Retina (tissue), 1 donor: ENCODE measurements around the gene FNIP2.
"Not testable (repeated sequence)": the region's sequence is repeated elsewhere in the genome, so short reads cannot be mapped to it uniquely, and the experiment has no call there.

Source experiments
- DNase-seq: peaks from one replicate; pipeline ENCODE4 v3.0.0-alpha.2; 2016

The FNIP2 gene

DNA sequence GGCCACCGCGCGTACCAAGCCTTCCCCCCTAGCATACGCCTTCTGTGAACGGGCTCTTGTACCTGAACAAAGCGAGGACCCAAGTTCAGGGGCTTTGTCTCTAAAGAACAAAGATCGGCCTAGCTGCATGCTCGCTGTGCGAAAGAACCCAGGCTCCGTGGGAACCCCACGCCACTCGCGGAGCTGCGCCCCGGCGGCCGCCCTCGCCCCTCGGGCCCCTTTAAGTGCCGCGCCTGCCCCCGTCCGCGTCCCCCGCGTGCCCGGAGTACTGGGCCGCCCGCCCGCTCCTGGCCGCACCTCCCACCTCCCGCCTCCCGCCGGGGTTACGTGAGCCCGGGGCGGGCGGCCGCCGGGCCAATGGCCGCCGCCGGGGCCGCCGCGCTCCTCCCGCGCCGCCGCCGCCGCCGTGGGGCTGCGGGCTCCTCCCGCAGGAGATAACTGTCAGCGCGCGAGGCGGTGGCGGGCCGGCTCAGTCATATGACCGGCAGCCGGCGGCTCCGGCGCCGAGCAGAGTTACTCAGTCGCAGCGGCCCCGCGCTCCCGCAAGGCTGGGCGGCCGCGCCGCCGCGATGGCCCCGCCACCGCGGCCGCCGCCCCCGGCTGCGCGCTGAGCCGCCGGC, at the start of gene FNIP2:
Gene FNIP2, plus strand, starts transcription at position 472 of the 620 bp plus-strand sequence. CDS start 187 bp downstream, outside the sequence.
- peak; percentile 92 for DNase-seq

- DNase-seq = no peak
Observed at GRCh38 chr4:158721680-158722079, 47.1 kb upstream of the FNIP2 start.

DNA sequence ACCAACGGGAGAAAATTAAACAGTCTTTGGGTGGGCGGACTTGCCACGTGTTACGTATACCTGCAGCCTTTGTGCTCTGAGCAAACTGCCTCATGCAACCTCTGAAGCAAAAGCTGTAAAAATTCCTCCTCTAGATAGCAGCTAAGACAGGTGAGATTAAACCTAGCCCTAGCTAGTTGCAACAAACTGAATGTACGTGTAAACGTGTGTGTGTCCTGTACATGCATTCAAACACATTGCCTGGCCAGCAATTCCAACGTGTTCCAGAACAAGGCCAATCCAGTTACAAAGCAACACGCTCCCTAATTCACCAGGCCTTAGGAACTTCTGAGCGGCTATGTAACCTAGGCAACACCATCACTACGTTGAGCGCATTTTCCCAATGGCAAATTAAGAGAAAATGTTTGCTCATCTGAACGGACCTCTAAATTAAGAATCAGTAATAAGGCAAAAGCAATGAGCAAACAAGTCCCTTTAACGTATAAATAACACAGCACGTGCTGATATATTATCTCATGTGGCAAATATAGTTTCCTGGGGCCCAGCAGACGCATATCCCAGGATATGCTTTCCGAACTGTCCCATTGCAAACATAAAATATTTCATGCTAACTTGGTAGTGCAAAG, 46.4 kb upstream of the FNIP2 start:
- DNase-seq = peak; percentile 37

GRCh38 chr4:158722917-158723793, 45.7 kb upstream of the FNIP2 start, which contains the start of gene PPID:
PPID (minus strand) TSS chr4:158723396; CDS start chr4:158723288, 108 bp downstream.
- DNase-seq = peak; percentile 95

GRCh38 chr4:158724637-158725036, 44.2 kb upstream of the FNIP2 start:
- DNase-seq = no peak

DNA sequence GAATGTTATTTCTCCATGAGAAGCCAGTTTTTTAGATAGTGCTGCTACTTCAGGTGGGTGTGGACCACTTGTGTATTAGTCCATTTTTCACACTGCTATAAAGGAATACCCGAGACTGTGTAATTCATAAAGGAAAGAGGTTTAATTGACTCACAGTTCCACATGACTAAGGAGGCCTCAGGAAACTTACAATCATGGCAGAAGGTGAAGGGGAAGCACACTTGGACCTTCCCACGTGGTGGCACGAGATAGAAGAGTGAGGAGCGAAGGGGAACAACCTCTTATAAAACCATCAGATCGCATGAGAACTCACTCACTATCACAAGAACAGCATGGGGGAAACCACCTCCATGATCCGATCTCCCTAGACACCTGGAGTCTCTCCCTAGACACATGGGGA, 42.2 kb upstream of the FNIP2 start:
- no peak for DNase-seq

GRCh38 chr4:158728236-158728635, 40.6 kb upstream of the FNIP2 start:
- no peak for DNase-seq

- DNase-seq = peak; percentile 47
Observed at GRCh38 chr4:158729716-158730559, 38.9 kb upstream of the FNIP2 start.

GRCh38 chr4:158738866-158739265, 30.0 kb upstream of the FNIP2 start:
- DNase-seq = no peak

GRCh38 chr4:158739600-158739999, 29.2 kb upstream of the FNIP2 start:
- DNase-seq = no peak

- no peak for DNase-seq
Observed at GRCh38 chr4:158741326-158742021, 27.4 kb upstream of the FNIP2 start.

DNA sequence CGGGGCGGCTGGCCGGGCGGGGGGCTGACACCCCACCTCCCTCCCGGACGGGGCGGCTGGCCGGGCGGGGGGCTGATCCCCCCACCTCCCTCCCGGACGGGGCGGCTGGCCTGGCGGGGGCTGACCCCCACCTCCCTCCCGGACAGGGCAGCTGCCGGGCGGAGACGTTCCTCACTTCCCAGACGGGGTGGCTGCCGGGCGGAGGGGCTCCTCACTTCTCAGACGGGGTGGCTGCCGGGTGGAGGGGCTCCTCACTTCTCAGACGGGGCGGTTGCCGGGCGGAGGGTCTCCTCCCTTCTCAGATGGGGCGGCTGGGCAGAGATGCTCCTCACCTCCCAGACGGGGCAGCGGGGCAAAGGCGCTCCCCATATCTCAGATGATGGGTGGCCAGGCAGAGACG, 22.3 kb upstream of the FNIP2 start:
- not testable (repeated sequence) for DNase-seq

DNA sequence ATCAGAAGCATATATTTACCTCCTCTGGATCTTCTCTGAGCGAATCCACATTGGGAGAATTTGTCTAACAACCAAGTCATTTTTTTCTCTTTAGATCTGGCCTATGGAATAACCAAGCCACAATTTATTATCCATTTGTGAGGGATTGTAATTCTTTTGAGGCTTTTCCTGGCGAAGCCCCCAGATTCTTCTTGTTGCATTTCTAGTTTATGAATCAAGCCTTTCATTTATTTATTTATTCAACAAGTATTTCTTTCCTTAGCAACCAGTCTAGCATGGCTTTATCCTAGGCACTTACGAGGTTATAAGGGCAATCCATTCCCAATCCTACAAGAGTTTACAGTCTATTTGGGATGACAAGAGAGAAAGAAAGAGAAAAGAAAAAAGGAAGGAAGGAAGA, 18.4 kb upstream of the FNIP2 start:
- no peak for DNase-seq

DNA sequence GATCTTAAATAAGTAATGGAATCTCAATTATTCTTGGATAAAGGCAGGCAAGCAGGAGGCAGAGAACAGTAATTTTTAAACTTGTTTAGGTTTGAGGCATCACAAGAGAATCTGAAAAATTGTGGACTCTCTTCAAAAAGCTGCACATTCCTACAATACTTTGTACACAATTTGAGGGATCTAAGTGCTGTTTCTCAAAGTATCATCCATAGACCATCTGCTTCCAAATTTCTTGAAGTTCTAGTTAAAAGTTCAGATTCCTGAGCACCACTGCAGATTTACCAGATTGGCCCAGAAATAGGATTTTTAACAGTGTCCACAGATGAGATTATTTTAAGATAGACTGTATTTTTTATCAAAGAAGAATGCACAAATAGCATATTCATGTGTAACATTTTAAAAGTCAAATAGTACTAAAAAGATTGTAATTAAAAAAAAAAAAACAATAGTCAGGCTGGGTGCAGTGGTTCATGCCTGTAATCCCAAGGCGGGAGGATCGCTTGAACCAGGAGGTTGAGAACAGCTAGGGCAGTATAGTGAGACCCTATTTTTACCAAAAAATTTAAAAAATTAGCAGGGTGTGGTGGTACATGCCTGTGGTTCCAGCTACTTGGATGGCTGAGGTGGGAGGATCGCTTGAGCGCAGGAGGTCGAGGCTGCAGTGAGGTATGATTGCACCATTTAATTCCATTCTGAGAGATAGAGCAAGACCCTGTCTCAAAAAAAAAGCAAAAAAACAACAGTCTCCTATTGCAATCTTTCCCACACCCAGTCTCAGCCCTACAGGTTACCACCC, 14.2 kb upstream of the FNIP2 start:
- no peak for DNase-seq

GRCh38 chr4:158755819-158756218, 13.0 kb upstream of the FNIP2 start:
- not testable (repeated sequence) for DNase-seq

DNA sequence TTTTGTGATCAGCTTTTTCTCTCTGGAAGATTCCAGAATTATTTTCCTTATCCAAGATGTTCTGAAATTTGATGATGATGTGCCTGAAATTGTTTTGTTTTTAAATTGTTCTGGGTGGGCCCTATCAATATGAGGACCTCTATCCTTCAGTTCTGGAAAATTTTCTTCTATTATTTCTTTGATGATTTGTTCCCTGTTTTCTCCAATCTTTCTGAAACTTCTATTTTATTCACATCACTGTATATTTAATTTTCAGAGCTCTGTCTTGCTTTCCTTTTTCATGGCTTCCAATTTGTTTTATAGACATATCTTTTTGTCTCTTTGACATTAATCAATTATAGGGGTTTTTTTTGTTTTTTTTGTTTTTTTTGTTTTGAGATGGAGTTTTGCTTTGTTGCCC, 12.2 kb upstream of the FNIP2 start:
- no peak for DNase-seq

GRCh38 chr4:158758142-158758541, 10.7 kb upstream of the FNIP2 start:
- DNase-seq = no peak

DNA sequence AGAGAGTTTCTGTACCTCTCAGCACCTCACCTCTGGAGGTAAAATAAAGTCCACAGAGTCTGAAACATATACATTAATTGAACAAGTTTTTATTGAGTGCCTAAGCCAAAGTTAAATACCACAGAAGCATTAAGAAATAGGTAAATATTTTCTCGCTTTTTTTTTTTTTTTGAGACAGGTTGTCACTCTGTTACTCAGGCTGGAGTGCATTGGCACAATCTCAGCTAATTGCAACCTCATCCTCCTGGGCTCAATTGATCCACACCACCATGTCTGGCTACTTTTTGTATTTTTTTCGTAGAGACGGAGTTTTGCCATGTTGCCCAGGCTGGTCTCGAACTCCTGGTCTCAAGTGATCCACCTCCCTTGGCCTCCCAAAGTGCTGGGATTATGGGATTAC, 10.1 kb upstream of the FNIP2 start:
- DNase-seq = no peak

GRCh38 chr4:158759539-158759938, 9.3 kb upstream of the FNIP2 start:
- DNase-seq = not testable (repeated sequence)

DNA sequence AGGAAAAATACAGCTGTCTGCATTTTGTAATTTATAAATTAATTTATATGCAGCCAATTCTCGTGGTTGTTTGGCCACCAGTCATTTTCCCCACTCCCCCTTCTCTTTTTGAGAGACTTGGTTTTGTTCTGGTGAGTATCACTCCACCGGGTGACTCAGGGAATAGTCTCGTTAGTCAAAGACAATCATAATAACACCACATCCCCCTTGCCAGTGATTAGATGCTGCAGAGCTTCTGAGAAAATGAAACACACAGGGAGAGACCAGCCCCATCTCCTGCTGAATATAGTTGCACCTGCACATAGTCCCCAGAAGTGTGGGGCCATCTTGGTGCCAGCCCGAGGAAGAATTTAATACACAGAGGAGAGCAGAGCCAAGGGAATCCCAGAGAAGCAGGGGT, 8.0 kb upstream of the FNIP2 start:
- DNase-seq = no peak

- DNase-seq = no peak
Observed at GRCh38 chr4:158762553-158762952, 6.3 kb upstream of the FNIP2 start.
